Muscle of leg (tissue), 11 donors: ENCODE measurements around the gene IGFN1. TPM values are rescaled to one million over a fixed set of nuclear protein-coding genes. Genes with fewer than 3 reads are reported as not detected.

ENCODE experiments used
- DNase-seq: peaks from one replicate; pipeline ENCODE4 v3.0.0; 2013
- H3K27ac ChIP-seq: one replicate; pipeline ENCODE4 v1.5.1; 2013; ENCODE audit warnings: mild to moderate bottlenecking, low read length, control low read depth
- H3K27me3 ChIP-seq: one replicate; pipeline ENCODE4 v1.6.1; 2013; ENCODE audit warnings: low read length; ENCODE audit not compliant: control insufficient read depth, insufficient read depth
- H3K36me3 ChIP-seq: one replicate; pipeline ENCODE4 v1.6.1; 2013; ENCODE audit warnings: low read length; ENCODE audit not compliant: control insufficient read depth, insufficient read depth
- H3K4me1 ChIP-seq: one replicate; pipeline ENCODE4 v1.6.1; 2013; ENCODE audit warnings: low read length; ENCODE audit not compliant: control insufficient read depth, insufficient read depth
- H3K4me3 ChIP-seq: one replicate; pipeline ENCODE4 v1.5.1; 2013; ENCODE audit warnings: low read length, control low read depth
- H3K9me3 ChIP-seq: replicated peaks from 2 replicates; pipeline ENCODE4 v1.6.1; 2013; ENCODE audit warnings: low read depth, low read length; ENCODE audit not compliant: control insufficient read depth
- WGBS: methylation state at CpG from one replicate; pipeline ENCODE4 v1.1.5; 2013; ENCODE audit warnings: missing lambda C conversion rate; ENCODE audit not compliant: insufficient coverage; 5-methylcytosine and 5-hydroxymethylcytosine counted together
- polyA plus RNA-seq, 8 donors: library from polyadenylated mRNA; unstranded; fragments of 120-200 nt; gene quantifications; one replicate each; pipeline versions ENCODE4 v1.2.1 to v1.2.3, GENCODE V29; 2013; ENCODE audit warnings: inconsistent platforms in 1 of 8, low replicate concordance in 1 of 8; ENCODE audit not compliant: insufficient read length in 8 of 8, insufficient read depth in 1 of 8
- total RNA-seq: library from RNA; stranded (reverse); fragments of 120-200 nt; gene quantifications from one replicate; pipeline ENCODE4 v1.2.4, GENCODE V29; 2013

Gene IGFN1
- total and polyA plus RNA-seq, 9 donors = 0.72 to 4.3 (median 2.8) TPM

- H3K4me3 ChIP-seq = no peak overlapping the region
- peaks cover 18% of the 10 kb centered on the region for H3K4me1 ChIP-seq
- WGBS = 88% methylated on average over 14 of the region's 17 CpGs
- H3K9me3 ChIP-seq = no peaks in the 10 kb centered on the region
- H3K27me3 ChIP-seq = no peaks in the 10 kb centered on the region
- DNase-seq = no peak
- H3K27ac ChIP-seq = no peak overlapping the region
- H3K36me3 ChIP-seq = peaks cover 96% of the 10 kb centered on the region
Measured at GRCh38 chr1:201146626-201147390, 43.8 kb upstream of the IGFN1 start.

GRCh38 chr1:201147396-201148015 lies 43.1 kb upstream of the IGFN1 start:
- no peak overlapping the region for H3K4me3 ChIP-seq
- peaks cover 12% of the 10 kb centered on the region for H3K4me1 ChIP-seq
- H3K27ac ChIP-seq = no peak overlapping the region
- no peaks in the 10 kb centered on the region for H3K9me3 ChIP-seq
- WGBS = 79% methylated on average over 11 of the region's 13 CpGs
- no peaks in the 10 kb centered on the region for H3K27me3 ChIP-seq
- H3K36me3 ChIP-seq = peaks cover 93% of the 10 kb centered on the region
- DNase-seq = no peak

GRCh38 chr1:201149400-201149799 lies 41.2 kb upstream of the IGFN1 start:
- Histone ChIP-seq H3K27ac (no peak overlapping the region), H3K36me3 (peaks cover 74% of the 10 kb centered on the region), H3K4me1 (peaks cover 5% of the 10 kb centered on the region), H3K9me3 (no peaks in the 10 kb centered on the region), H3K27me3 (no peaks in the 10 kb centered on the region), H3K4me3 (no peak overlapping the region)
- DNase-seq = no peak
- 44% methylated on average over 3 of the region's 4 CpGs for WGBS

GRCh38 chr1:201153474-201154388 lies 36.9 kb upstream of the IGFN1 start:
- Histone ChIP-seq H3K9me3 (no peaks in the 10 kb centered on the region), H3K4me1 (peaks cover 11% of the 10 kb centered on the region), H3K36me3 (peaks cover 31% of the 10 kb centered on the region), H3K27me3 (no peaks in the 10 kb centered on the region), H3K4me3 (peak overlapping the region; percentile 86), H3K27ac (peak overlapping the region; percentile 44)
- WGBS = 0% methylated on average over 28 of the region's 37 CpGs
- no peak for DNase-seq

GRCh38 chr1:201154389-201155165 lies 36.0 kb upstream of the IGFN1 start, which contains the start of gene TMEM9:
Gene TMEM9 (minus strand): TSS chr1:201154474. CDS start chr1:201153923, 551 bp downstream.
- Histone ChIP-seq H3K27me3 (no peaks in the 10 kb centered on the region), H3K36me3 (peaks cover 23% of the 10 kb centered on the region), H3K9me3 (no peaks in the 10 kb centered on the region), H3K27ac (peak within 1 kb of the TSS; percentile 78), H3K4me3 (peak within 1 kb of the TSS; percentile 86), H3K4me1 (peaks cover 11% of the 10 kb centered on the region)
- DNase-seq = peak; percentile 99
- WGBS = 0% methylated on average over 19 of the region's 31 CpGs

- peaks cover 11% of the 10 kb centered on the region for H3K4me1 ChIP-seq
- no peak overlapping the region for H3K27ac ChIP-seq
- no peak overlapping the region for H3K4me3 ChIP-seq
- no peaks in the 10 kb centered on the region for H3K9me3 ChIP-seq
- peaks cover 17% of the 10 kb centered on the region for H3K36me3 ChIP-seq
- no CpG with 5 or more reads among the region's 2 CpGs for whole genome bisulfite sequencing
- DNase-seq = no peak
- no peaks in the 10 kb centered on the region for H3K27me3 ChIP-seq
Measured at GRCh38 chr1:201155354-201155753, 35.3 kb upstream of the IGFN1 start.

GRCh38 chr1:201156346-201156745 lies 34.3 kb upstream of the IGFN1 start:
- Histone ChIP-seq H3K27ac (no peak overlapping the region), H3K36me3 (peaks cover 8% of the 10 kb centered on the region), H3K27me3 (no peaks in the 10 kb centered on the region), H3K4me3 (no peak overlapping the region), H3K9me3 (no peaks in the 10 kb centered on the region), H3K4me1 (peaks cover 11% of the 10 kb centered on the region)
- no peak for DNase-seq
- 85% methylated on average over 2 of the region's 3 CpGs for WGBS

- DNase-seq = no peak
- H3K27me3 ChIP-seq = no peaks in the 10 kb centered on the region
- no peak overlapping the region for H3K4me3 ChIP-seq
- H3K4me1 ChIP-seq = peaks cover 11% of the 10 kb centered on the region
- peaks cover 4% of the 10 kb centered on the region for H3K36me3 ChIP-seq
- no peak overlapping the region for H3K27ac ChIP-seq
- no peaks in the 10 kb centered on the region for H3K9me3 ChIP-seq
Measured at GRCh38 chr1:201156819-201157218, 33.8 kb upstream of the IGFN1 start.

- Histone ChIP-seq H3K9me3 (no peaks in the 10 kb centered on the region), H3K27me3 (no peaks in the 10 kb centered on the region), H3K27ac (no peak overlapping the region), H3K36me3 (no peaks in the 10 kb centered on the region), H3K4me3 (no peak overlapping the region), H3K4me1 (peaks cover 11% of the 10 kb centered on the region)
- DNase-seq = no peak
- WGBS = 95% methylated on average over 2 of the region's 2 CpGs
Measured at GRCh38 chr1:201157949-201158348, 32.7 kb upstream of the IGFN1 start.
